ENCODE measurements around the gene CNOT3.
A peak's percentile ranks its signal among the peaks of the same experiment; 100 is the strongest.
"Not testable (repeated sequence)": the region's sequence is repeated elsewhere in the genome, so short reads cannot be mapped to it uniquely, and the experiment has no call there.

Gene CNOT3

DNA sequence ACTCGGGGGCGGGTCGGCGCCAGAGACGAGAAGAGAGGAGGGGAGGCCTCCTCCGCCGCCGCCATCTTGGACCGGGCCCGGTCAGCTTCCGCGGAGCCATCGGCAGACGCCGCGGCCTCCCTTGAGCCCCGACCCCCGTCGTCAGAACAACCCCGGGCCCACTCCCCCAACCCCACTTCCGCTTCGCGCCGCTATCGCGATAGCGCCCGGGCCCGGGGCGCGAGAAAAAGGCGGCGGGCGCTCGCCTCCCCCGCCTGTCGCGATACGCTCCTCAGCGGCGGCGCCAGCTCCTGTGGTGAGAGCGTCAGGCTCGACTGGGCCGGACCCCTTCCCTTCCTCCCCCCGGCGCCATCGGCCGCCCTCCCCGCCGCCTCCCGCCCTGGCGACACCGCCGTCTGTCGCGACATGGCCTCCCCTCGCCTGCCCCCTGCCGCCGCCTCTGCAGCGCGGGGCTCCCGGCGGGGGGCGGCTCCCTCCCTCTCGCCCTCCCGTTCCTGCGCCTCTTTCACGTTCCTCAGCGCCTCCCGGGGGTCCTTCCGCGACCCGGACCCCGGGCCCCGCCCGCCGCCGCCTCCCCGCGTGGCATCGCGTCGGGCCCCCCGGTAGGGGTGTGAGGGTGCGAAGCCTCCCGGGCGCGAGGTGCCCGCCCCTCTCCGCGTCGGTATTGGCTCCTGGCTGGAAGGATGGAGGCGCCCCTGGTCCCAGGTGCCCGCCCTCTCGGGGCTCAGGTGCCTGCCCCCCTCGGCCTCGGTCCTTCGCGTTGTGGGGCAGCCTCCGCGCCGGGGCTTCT lies at the start of gene CNOT3:
Gene CNOT3 (plus strand): TSS at position 64 of the 790 bp plus-strand sequence. CDS start 5,217 bp downstream, outside the sequence.
- DNase-seq, result peak; percentile 52

DNA sequence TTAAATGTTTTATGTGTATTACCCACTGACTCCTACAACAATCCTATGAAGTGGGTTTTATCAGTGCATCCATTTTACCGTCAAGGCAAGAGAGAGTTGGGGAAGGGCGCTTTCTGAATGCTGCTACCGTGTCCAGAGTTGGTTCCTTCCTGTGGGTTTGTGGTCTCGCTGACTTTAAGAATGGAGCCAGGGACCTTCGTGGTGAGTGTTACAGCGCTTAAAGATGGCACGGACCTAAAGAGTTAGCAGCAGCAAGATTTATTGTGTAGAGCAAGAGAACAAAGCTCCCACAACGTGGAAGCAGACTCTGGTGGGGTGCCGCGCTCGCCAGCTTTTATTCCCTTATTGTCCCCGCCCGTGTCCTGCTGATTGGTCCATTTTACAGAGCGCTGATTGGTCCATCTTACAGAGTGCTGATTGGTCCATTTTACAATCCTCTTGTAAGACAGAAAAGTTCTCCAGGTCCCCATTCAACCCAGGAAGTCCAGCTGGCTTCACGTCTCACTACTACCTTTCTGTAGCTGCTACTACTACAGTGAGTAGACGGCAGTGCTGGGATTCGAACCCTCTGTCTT lies 43.0 kb upstream of the CNOT3 start:
- no peak for DNase-seq

DNA sequence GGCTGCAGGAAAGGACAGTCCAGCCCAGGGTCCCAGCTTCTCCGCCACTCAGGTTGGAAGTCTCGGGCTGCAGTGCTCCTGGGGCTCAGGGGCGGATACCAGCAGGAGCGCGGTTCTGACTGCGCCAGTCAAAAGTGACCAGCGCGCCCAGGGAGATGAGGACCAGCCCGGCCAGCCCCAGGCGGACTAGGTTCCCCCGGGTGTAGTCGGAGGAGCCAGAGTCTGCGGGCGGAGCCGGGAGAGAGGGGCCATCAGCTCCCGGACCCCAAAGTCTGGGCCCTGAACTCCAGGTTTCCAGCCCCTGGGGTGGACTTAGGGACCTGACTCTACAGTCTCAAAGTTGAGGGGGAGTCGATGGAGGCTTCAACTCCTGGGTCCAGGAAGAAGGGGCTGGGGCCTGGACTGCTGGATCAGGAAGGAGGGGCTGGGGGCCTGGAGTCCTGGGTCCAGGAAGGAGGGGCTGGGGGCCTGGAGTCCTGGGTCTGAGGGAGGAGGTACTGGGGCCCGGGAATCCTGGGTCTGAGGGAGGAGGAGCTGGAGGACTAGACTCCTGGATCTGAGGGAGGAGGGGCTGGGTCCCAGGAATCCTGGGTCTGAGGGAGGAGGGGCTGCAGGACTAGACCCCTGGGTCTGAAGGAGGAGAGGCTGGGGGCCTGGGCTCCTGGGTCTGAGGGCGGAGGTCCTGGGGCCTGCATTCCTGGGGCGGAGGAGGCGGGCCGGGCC lies 42.3 kb upstream of the CNOT3 start:
- DNase-seq, result no peak

DNA sequence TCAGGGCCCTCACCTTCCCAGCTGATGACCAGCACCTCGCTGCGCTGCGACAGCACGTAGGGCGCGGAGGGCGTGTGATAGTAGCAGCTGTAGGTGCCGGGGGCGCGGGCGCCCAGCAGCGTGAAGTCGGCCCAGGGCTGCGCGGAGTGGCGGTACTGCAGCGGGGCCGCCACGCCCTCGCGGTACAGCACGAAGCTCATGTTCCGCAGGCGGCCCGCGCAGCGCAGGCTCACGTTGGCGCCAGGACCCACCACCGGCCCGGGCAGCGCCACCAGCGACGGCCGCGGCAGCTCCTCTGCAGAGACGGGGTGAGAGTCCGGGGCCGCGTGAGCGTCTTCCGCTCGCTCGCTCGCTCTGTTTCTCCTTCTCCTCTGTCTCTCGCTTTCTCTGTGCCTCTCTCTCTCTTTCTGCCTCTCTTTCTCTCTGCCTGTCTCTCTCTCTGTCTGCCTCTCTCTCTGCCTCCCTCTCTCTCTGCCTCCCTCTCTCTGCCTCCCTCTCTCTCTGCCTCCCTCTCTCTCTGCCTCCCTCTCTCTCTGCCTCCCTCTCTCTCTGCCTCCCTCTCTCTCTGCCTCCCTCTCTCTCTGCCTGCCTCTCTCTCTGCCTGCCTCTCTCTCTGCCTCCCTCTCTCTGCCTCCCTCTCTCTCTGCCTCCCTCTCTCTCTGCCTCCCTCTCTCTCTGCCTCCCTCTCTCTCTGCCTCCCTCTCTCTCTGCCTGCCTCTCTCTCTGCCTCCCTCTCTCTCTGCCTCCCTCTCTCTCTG lies 41.5 kb upstream of the CNOT3 start:
- DNase-seq, result peak; percentile 65

DNA sequence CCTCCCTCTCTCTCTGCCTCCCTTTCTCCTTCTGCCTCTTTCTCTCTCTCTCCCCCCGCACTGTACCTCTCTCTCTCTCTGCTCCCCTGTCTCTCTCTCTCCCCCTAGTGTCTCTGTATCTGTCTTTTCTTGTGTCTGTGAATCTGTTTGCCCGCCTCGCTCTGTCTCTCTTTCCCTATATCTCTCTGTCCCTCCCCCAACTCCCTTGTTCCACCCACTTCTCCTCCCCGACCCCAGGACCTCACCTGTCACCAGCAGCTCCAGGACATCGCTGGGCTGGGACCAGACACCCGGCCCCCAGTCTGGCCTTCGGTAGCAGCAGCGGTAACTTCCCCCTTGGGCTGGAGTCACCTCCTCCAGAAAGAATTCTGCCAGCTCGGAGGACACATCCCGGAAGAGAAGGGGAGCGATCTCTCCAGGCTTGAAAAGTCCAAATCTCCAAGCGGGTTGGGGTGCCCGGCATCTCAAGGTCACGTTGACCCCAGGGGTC lies 40.9 kb upstream of the CNOT3 start:
- no peak for DNase-seq

DNA sequence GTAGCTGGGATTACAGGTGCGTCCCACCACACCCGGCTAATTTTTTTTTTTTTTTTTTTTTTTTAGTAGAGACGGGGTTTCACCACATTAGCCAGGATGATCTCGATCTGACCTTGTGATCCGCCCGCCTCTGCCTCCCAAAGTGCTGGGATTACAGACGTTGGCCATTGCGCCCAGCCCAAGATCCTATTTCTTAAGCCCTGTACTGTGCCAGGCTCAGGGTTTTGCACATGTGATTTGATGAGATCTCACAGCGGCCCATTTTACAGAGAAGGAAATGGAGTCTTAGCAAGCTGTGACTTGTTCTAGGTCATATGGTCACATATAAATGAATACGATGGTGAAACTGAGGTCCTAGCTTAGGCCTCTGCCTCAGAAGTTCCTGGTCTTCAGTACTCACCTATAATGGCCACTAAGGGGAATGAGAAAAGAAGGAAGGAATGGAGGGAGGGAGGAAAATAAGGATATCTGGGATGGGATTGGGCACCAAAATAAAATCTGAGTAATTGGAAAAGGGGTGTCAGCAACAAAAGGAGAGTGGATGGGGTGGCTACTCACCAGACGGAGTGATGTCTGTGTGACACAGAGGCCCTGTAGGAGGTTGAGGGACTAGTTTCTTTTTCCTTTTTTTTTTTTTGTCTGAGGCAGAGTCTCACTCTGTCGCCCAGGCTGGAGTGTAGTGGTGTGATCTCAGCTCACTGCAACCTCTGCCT lies 38.2 kb upstream of the CNOT3 start:
- no peak for DNase-seq

DNA sequence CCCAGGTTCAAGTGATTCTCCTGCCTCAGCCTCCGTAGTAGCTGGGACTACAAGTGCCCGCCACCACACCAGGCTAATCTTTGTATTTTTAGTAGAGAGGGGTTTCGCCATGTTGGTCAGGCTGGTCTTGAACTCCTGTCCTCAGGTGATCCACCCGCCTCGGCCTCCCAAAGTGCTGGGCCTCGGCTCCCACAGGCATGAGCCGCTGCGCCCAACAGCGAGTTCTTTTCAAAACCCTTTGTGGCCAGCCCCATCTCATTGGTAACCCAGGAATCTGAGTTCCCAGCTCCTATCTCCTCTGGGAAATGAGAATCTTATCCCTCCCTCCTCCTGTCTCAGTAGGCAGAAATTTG lies 37.7 kb upstream of the CNOT3 start:
- DNase-seq, result not testable (repeated sequence)

DNA sequence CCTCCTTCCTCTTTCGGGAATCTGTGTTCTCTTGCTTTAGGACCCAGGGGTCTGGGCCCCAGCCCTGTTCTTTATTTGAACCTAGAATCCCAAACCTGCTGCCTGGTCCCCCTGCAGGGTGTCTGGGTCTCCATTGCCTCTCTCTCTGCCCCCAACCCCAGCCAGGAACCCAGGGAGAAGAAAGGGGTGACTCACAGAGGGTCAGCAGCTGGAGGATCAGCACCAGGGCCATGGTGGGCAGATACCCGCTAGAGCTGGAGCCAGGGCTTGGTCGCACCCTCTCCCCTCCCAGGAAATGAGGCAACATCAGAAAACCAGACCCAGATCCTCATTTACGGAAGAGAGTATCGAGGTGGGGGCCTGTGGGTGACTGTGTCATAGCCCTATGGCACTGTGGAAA lies 37.0 kb upstream of the CNOT3 start, which contains the start of gene OSCAR:
Gene OSCAR (minus strand): TSS at position 243 of the 400 bp plus-strand sequence. CDS start 11 bp downstream, at position 232.
- no peak for DNase-seq

DNA sequence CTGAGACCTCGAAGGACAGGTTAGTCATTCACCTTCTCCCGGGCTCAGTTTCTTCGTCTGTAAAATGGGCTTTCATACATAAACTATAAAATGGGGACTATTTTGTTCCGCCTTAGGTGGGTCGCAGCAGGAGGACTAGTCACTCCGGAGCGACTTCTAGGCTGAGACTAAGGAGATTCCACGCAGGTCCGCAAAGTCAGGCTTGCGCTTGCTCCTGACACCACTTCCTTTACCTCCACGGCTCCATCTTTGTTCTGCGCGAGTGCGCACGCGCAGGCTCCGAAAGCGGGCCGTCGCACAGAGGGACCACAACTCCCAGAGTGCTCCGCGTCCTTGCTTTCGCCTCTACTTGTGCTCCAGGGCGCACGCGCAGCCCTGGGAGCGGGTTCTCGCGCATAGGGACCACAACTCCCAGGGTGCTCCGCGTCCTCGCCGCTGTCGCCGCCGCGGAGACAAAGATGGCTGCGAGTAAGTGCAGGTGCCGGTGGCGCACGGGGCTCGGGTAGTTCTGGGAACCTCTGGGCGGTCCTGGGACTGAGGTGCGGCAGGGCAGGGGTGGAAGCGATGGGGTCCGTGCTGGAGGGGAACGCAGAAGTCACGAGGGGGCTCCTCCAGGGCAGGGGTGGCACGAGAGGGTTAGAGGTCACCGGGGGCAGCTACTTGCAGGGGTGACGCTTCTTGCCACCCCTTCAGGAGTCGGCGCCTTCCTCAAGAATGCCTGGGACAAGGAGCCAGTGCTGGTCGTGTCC lies 35.0 kb upstream of the CNOT3 start, which contains the start of gene NDUFA3:
Gene NDUFA3 (plus strand): TSS at position 435 of the 749 bp plus-strand sequence. CDS start 24 bp downstream, at position 459.
- peak; percentile 98 for DNase-seq

DNA sequence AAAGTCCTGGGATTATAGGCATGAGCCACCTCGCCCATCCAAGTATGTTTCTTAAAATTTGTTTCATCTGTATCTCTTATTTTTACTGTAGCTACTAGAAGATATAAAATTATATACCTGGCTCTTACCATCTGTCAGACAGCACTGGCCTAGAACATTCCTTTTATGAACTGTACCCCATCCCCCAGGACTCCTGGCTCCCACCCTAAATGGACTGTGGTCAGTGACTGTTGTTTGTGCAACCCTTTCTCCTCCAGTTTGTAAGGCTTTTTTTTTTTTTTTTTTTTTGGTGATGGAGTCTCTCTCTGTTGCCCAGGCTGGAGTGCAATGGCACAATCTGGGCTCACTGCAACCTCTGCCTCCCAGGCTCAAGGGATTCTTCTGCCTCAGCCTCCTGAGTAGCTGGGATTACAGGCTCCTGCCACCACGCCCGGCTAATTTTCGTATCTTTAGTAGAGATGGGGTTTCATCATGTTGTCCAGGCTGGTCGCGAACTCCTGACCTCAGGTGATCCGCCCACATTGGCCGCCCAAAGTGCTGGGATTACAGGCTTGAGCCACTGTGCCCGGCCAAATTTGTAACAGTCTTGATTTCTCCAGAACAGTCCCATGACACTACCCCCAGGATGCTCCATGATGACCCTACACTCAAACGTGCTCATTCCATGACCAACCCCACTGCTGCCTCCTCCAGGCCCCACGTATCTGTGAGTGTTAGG lies 32.4 kb upstream of the CNOT3 start:
- DNase-seq, result no peak

DNA sequence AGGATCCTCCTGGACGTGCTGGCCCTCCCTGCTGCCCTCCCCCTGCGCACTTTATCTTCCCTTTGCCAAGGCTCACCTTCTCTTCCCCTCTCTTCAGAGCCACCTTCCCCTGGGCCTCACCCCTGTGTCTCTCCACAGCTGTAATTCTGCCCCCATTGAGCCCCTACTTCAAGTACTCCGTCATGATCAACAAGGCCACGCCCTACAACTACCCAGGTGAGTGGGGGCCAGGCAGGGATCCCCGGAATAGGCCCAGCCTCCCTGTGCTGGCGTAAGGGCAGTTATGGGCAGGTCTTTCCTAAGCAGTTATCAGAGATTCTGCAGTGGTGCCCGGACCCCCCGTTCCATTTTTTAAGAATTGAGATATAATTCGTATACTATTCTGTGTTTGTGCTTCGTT lies 31.8 kb upstream of the CNOT3 start:
- DNase-seq, result no peak

DNA sequence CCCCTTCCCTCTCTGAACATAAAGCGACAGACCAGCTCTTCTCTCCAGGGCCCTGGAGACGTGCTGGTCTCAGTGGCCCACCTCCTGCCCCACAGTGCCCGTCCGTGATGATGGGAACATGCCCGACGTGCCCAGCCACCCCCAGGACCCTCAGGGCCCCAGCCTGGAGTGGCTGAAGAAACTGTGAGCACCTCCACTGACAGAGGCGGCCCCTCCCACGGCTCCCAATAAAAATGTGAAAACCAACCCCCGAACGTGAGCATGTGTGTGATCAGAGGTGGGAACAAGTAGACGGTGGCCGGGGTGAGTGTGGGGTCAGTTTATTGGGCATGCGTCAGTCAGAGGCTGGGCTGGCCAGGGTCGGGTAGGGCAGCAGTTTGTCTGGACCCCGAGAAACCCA lies 30.8 kb upstream of the CNOT3 start:
- no peak for DNase-seq

DNA sequence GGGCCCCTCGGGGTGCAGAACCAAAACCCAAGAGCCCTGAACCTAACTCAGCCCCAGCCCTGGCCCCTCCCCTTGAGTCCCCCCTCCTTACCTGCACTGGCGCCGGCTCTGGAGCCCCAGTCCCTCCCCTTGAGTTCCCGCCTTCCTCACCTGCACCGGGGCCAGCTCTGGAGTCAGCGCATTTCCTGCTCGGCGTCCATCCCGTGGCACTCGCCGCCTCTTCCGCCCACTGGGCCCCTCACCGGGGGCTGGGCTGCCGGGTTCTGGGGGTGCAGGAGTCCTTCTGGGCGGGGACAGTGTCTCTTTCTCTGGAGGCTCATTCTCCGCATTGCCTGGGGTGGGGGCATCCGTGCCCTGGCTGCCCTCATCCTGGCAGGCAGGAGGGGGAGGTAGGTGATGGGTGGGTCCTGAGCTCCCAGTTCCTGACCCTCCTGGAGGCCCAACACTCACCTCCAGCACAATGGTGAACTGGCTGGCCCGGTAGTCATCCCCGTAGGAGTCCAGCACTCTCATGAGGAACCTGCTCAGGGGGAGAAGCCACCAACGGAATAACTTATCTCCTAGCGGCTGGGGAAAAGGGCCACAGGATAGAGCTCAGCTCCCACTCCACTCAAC lies 29.6 kb upstream of the CNOT3 start:
- DNase-seq, result no peak

DNA sequence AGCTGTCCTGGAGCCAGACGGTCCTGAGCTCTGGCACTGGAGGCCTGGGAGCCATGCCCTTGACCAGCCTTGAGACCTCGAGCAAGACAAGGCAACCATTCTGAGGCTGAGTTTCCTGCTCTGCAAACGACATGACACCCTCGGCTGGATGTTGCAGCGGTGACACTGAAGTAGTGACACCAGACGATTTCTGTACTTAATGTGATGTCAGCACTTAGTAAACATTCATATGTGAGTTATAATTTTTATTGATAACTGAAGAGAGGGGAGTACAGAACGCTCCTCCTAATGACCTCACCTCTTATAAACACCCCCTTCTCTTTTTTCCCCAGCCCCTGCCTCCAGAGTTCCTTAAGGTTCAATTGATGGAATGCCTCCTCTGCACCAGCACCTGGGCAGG lies 29.1 kb upstream of the CNOT3 start:
- no peak for DNase-seq

DNA sequence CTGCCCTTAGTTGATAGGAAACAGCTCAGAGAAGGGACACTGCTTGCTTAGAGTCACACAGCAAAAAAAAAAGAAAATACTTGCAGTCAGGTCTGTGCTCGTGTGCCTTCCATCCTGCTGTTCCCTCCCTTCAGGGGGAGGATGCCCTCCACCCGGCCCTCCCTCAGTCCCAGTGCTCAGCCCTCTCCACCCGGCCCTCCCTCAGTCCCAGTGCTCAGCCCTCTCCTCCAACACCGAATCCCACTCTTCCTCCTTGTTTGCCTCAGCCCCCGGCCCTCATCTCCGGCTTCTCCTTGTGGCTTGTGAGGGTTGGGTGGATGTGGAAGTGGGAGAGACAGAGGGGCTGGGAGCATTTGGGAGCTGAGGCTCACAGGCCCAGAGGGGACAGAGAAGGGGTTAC lies 27.9 kb upstream of the CNOT3 start:
- DNase-seq, result no peak

DNA sequence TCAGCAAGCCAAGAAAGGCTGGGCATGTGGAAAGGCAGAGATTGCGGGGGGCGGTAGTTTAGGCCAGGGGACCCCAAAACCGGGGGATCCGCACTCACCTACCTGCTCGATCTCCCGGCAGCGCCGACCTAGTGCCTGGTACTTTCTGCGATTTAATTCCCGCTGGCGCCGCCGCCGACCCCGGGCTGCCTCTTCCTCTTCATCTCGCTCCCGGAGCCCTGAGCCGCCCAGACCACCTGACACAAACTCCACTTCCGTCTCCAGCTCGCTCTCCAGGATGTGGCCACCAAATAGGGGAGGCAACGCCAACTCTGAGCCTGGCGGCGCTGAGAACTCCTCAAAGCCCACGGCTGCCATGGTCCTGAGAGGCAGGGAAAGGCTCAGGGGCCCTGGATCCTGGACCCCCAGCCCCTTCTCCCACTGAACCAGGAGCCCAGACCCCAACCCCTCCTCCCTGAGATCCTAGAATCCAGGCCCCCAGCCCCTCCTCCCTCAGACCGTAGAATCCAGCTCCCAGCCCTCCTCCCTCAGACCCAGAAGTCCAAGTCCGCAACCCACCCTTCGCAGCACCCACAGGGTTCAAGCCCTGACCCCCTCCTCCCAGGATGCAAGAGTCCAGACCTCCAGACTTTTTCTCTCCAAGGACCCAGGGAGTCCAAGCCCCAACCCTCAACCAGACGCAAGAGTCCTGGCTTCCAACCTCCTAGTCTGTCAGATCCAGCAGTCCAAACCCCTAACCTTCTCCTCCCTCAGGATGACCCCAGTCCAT lies 23.0 kb upstream of the CNOT3 start:
- DNase-seq, result peak; percentile 62

DNA sequence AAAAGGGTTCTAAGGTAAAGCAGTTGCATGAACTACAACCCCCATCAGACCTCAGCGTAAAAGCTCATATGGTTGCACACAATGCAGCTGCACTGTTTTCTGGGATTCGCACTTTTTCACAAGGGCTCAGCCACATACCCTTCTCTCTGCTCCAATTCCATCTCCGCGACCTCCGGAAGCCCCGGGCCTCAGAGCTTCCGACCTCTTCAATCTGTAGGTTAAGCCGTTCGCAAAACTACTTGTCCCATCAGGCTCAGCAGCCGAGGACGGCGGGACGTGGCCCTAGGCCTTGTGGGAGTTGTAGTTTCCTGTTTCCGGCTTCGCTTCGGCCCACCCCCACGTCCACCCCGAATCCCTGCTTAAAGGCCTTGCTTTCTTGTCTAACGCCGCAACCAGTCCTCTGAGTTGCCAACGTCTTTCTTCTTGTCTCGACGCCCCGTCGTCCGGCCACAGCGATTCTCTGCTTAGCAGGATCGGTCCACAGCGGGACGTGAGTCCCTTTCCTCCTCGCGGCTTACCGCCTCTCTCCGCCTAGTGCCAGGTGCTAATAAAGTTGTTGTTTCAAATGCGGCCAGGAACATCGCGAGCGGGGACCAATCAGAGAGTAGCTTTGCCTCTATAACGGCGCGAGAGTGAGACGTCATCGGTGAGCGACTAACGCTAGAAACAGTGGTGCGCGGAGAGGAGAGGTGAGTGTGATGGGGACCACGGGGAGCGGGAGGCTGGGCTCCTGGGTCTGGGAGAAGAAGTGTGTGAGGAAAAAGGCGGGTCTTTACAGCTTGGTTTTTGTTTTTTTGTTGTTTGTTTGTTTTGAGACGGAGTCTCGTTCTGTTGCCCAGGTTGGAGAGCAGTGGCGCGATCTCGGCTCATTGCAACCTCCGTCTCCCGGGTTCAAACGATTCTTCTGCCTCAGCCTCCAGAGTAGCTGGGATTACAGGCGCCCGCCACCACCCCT lies 22.2 kb upstream of the CNOT3 start, which contains the start of the genes PRPF31 and TFPT:
Gene PRPF31 (plus strand): TSS at position 646 of the 955 bp plus-strand sequence. CDS start 2,525 bp downstream, outside the sequence.
Gene TFPT (minus strand): TSS at position 549 of the 955 bp plus-strand sequence. CDS start 388 bp downstream, at position 161.
- peak; percentile 98 for DNase-seq

DNA sequence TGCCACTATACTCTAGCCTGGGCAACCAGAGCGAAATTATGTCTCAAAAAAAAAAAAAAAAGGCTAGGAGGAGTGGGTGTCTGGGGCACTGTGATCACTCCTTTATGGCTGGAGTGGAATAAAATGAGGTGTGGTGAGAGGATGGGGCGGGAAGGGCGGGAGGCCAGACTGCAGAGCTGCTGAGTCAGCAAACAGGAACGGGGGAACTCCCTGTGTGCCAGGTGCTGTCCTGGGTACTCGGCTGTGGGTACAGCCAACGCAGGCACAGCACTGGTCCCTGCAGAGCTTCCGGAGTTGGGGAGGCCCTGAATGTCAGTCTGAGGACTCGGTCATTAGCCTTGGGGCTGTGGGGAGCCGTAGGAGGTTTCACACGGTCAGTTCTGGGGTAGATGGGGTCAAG lies 16.3 kb upstream of the CNOT3 start:
- DNase-seq, result no peak

All from CD4-positive, alpha-beta T cell treated with Interleukin-17A for 1 hour (primary cell).